Mesothelial cell of epicardium (in vitro differentiated cells): Measurements from ENCODE around the gene GRIP2. TPM values are rescaled to one million over a fixed set of nuclear protein-coding genes. Genes with fewer than 3 reads are reported as not detected.
A peak's percentile ranks its signal among the peaks of the same experiment; 100 is the strongest.

Experiments used
- DNase-seq, 2 experiments: peaks; one replicate each; pipeline ENCODE4 v3.0.0; 2021; ENCODE audit warnings: low spot score in 2 of 2; ENCODE audit not compliant: unreplicated experiment in 2 of 2
- H3K27ac Mint-ChIP-seq: 2 replicates; pipeline ENCODE4 v1.8.0; 2021; ENCODE audit warnings: mixed read lengths
- H3K27me3 Mint-ChIP-seq: 2 replicates; pipeline ENCODE4 v1.8.0; 2021; ENCODE audit warnings: low read depth, mixed read lengths
- H3K36me3 Mint-ChIP-seq: 2 replicates; pipeline ENCODE4 v1.8.0; 2021; ENCODE audit warnings: mixed read lengths
- H3K4me1 Mint-ChIP-seq: 2 replicates; pipeline ENCODE4 v1.8.0; 2021; ENCODE audit warnings: mixed read lengths
- H3K4me3 Mint-ChIP-seq: 2 replicates; pipeline ENCODE4 v1.8.0; 2021; ENCODE audit warnings: mild to moderate bottlenecking, moderate library complexity, mixed read lengths
- H3K9me3 Mint-ChIP-seq: 2 replicates; pipeline ENCODE4 v1.8.0; 2021; ENCODE audit warnings: mixed read lengths
- total RNA-seq: library from RNA; stranded (reverse); gene quantifications from 3 replicates; pipeline ENCODE4 v1.2.1, GENCODE V29; 2021
- TF ChIP-seq, protein P1 (sequence below): fragments of 200-600 bp; sonication (generic); IDR thresholded peaks from one replicate; pipeline ENCODE4 v1.5.0; 2021; ENCODE audit warnings: antibody characterized with exemption; ENCODE audit not compliant: unreplicated experiment

Gene GRIP2
- total RNA-seq, 1 donor from 2014 or later, result 1.1 TPM

DNA sequence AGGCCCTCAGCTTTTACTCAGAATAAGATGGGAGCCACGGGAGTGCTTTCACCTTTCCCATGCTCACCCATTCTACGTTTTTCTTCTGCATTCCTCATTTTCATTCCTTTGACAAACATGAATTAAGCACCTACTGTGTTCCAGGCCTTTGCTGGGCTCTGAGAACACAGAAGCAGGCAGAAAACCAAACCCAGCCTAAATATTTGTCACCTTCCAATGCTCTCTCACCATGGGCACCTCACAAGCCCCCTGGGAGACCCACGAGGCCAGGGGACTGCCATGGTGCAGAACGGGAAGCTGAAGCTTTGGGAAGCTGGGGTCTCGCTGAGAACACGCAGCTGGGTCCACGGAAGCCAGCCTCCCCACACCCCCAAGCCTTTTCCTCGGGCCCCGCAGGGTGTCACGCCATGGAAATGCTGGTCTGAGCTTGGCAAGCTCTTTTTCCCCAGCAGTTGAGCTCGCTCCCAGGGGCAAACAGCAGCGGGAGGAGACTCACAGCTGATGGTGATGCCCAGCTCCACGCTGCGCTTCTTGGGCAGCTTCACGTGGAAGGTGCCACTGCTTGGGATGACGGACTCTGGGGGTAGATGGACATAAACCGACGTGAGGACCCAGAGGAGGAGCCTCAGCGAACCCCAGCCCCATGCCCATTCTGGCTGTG, 27.7 kb downstream of the GRIP2 start:
- H3K4me3 Mint-ChIP-seq, result no peak overlapping the region
- no peak for DNase-seq
- TF ChIP-seq, protein P1, sequence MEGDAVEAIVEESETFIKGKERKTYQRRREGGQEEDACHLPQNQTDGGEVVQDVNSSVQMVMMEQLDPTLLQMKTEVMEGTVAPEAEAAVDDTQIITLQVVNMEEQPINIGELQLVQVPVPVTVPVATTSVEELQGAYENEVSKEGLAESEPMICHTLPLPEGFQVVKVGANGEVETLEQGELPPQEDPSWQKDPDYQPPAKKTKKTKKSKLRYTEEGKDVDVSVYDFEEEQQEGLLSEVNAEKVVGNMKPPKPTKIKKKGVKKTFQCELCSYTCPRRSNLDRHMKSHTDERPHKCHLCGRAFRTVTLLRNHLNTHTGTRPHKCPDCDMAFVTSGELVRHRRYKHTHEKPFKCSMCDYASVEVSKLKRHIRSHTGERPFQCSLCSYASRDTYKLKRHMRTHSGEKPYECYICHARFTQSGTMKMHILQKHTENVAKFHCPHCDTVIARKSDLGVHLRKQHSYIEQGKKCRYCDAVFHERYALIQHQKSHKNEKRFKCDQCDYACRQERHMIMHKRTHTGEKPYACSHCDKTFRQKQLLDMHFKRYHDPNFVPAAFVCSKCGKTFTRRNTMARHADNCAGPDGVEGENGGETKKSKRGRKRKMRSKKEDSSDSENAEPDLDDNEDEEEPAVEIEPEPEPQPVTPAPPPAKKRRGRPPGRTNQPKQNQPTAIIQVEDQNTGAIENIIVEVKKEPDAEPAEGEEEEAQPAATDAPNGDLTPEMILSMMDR, result no peak
- peaks cover 6% of the 10 kb centered on the region for H3K9me3 Mint-ChIP-seq
- no peaks in the 10 kb centered on the region for H3K36me3 Mint-ChIP-seq
- H3K27ac Mint-ChIP-seq, result no peak overlapping the region
- H3K4me1 Mint-ChIP-seq, result no peaks in the 10 kb centered on the region
- H3K27me3 Mint-ChIP-seq, result peaks cover 3% of the 10 kb centered on the region

DNA sequence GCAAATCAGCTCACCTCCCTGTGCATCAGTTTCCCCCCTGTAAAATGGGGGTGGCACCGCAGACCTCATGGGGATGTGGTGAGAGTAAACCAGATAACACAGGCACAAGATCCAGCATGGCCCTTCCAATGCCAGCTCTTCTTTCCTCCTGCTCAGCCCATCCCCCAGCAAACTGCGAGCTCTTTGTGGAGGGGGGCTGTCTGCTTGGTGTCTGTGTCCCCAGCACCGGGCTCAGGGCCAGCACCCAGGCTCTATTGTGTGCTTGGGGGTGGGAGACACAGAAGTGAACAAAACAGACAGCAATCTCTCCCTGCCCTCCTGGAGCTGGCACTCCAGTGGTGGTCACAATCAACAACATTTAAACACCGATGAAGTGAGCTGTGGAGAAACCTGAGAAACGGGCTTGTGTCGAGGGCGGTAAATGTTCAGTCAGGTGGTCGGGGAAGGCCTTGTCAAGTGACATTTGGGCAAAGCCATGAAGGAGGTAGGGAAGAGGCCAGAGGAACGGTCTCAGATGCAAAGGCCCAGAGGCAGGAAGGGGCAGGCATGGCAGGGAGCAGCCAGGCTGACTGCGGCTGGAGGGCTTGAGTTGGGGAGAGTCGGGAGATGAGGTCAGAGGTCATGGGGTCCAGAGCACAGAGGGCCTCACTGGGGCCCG, 28.4 kb downstream of the GRIP2 start:
- H3K9me3 Mint-ChIP-seq, result peaks cover 6% of the 10 kb centered on the region
- peaks cover under 1% of the 10 kb centered on the region for H3K27me3 Mint-ChIP-seq
- H3K4me3 Mint-ChIP-seq, result no peak overlapping the region
- H3K36me3 Mint-ChIP-seq, result no peaks in the 10 kb centered on the region
- DNase-seq, result no peak
- H3K4me1 Mint-ChIP-seq, result no peaks in the 10 kb centered on the region
- TF ChIP-seq, protein P1, result no peak
- H3K27ac Mint-ChIP-seq, result no peak overlapping the region

DNA sequence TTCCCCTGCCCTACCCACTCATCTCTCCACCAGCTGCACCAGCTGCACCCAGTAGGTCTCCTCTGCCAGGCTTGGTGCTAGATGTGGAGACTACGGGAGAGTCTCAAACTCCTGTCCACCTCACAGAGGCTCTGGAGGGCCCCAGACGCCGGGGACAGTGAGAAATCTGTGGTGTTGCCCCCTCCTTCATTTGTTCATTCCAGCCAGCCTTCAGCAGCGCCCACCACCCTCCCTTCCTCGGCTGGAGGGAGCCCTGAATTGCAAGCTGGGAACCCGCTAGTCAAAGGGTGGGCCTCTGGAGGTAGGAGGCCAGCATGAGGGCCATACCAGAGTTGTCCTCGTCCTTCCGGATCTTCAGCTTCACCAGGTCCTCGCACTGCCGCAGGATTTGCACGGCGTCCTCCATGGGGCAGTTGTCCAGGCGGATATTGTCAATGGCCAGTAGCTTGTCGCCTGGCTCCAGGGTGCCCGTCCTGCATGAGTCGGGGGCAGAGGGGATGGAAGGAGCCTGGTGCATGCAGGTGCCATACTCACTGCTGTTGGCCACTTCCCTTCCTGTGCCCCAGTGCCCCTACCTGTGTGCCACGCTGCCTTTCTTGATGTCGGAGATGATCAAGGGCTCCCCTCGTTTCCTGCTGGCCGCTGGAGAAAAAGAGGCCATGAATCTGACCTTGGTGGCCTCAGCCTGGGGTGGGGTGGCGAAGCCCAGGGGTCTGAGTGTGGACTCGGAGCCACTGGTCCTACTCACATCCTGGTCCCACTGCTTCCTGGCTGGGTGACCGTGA, 29.1 kb downstream of the GRIP2 start:
- DNase-seq, result no peak
- Mint-ChIP-seq H3K36me3 (no peaks in the 10 kb centered on the region), H3K4me3 (no peak overlapping the region), H3K27ac (no peak overlapping the region), H3K27me3 (no peaks in the 10 kb centered on the region), H3K9me3 (peaks cover 6% of the 10 kb centered on the region), H3K4me1 (no peaks in the 10 kb centered on the region)
- TF ChIP-seq, protein P1, result no peak

DNA sequence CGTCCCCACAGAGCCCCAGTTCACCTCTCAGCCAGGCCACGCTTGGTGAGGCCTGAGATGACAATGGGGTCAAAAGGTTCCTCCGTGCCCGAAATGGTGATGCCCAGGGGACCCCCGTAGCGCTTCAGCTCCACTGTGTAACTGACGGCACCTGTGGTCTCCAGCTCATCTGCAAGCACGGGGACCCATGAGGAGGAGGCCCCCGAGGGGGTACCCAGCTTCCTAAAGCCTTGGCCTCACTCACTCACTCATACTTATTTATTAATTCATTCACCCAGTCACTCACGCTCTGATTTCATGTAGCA, 30.4 kb downstream of the GRIP2 start:
- no peak overlapping the region for H3K27ac Mint-ChIP-seq
- no peaks in the 10 kb centered on the region for H3K36me3 Mint-ChIP-seq
- H3K4me1 Mint-ChIP-seq, result no peaks in the 10 kb centered on the region
- H3K4me3 Mint-ChIP-seq, result no peak overlapping the region
- peaks cover 1% of the 10 kb centered on the region for H3K27me3 Mint-ChIP-seq
- H3K9me3 Mint-ChIP-seq, result peaks cover 2% of the 10 kb centered on the region
- no peak for DNase-seq
- TF ChIP-seq, protein P1, result no peak

DNA sequence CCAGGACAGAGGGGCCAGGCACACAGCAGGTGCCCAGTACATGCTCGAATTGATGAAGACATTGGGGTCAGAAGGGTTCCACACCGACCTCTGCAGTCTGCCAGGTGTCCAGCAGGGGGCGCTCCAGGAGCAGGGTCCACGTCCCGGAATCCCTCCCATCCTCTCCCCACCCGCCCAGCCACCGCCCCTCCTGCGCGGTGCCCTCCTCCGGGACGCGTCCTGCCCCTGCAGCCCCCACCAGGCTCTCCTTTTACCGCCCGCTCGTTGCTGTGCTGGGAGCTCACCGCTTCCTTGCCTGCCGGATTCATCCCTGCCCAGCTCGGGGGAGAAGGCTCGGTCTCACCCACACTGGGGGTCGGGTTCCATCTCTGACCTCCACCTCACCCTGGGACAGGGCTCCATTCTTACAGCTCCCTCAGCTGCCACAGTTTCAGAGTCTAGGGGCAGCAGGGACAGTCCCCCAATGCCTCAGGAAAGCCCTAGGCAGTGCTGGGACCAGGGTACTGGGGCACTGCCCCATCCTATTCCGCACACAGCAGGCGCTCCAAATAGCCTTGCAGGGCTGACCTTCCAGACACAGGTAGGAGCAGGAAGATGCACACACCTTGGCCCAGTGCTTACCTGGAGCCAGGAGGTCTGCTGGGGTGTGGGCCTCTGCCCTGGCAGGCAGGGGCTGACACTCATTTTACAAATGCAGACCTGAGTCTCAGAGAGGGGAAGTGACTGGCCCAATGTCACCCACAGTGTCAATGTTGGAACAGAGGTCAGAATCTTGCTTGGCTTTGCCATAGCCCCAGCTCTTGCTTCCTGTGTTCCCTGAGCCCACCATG, 31.0 kb downstream of the GRIP2 start:
- Mint-ChIP-seq H3K4me3 (peak overlapping the region; percentile 22), H3K36me3 (no peaks in the 10 kb centered on the region), H3K9me3 (no peaks in the 10 kb centered on the region), H3K4me1 (no peaks in the 10 kb centered on the region), H3K27me3 (peaks cover 5% of the 10 kb centered on the region), H3K27ac (no peak overlapping the region)
- TF ChIP-seq, protein P1, result peak; percentile 99
- DNase-seq, result peak; percentile 72 to 86
